Spleen (tissue), 7 donors: ENCODE measurements around the gene IL36RN.

Source experiments
- POLR2A ChIP-seq, 3 donors: fragments of 450-650 bp; IDR thresholded peaks; one replicate each; pipeline ENCODE4 v1.5.1; 2017; ENCODE audit warnings: antibody characterized with exemption in 3 of 3, mild to moderate bottlenecking in 1 of 3
- POLR2AphosphoS5 ChIP-seq, 3 donors: sonication (generic); formaldehyde crosslinking; IDR thresholded peaks; one replicate each; pipeline ENCODE4 v1.5.1; 2017; ENCODE audit warnings: antibody characterized with exemption in 3 of 3
- TF ChIP-seq, protein P1 (sequence below), 11 experiments: fragments of 200-600 bp in 7 of 11; fragments of 450-650 bp in 4 of 11; sonication (generic) in 4 of 11; IDR thresholded peaks in 8 of 11; conservative IDR thresholded peaks in 3 of 11; 1 replicate in 7 of 11; 2 replicates in 4 of 11; pipeline versions ENCODE4 v1.4.0 to v1.8.0; 2016 to 2021; ENCODE audit warnings: antibody characterized with exemption in 11 of 11, inconsistent platforms in 4 of 11, mild to moderate bottlenecking in 1 of 11
- donor health status: DM: no; HTN: no; CAD: no; lungs with moderate emphysema.
- donor health status: DM: no; HTN: no; CAD: no.
- donor health status: DM: no; HTN: no; CAD: no.

DNA sequence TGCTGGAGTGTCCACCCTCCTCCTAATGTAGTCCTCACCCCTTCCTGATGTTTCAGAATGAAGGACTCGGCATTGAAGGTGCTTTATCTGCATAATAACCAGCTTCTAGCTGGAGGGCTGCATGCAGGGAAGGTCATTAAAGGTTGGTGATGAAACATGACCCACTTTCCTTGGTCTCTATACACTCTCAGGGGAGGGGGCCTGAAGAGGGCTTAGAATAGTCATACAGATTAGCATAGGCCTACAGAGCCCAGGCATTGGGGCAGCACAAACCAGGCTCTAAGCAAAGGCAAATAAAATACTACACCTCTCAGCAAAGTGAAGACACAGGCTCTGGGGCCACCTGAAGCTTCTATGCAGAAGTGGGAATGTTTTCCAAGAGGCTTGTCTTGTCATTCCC, 1.8 kb downstream of the IL36RN start:
- TF ChIP-seq POLR2AphosphoS5 (IDR thresholded peaks at IDR 0.05) (no peak), POLR2A (IDR thresholded peaks at IDR 0.05) (no peak)
- TF ChIP-seq, protein P1, sequence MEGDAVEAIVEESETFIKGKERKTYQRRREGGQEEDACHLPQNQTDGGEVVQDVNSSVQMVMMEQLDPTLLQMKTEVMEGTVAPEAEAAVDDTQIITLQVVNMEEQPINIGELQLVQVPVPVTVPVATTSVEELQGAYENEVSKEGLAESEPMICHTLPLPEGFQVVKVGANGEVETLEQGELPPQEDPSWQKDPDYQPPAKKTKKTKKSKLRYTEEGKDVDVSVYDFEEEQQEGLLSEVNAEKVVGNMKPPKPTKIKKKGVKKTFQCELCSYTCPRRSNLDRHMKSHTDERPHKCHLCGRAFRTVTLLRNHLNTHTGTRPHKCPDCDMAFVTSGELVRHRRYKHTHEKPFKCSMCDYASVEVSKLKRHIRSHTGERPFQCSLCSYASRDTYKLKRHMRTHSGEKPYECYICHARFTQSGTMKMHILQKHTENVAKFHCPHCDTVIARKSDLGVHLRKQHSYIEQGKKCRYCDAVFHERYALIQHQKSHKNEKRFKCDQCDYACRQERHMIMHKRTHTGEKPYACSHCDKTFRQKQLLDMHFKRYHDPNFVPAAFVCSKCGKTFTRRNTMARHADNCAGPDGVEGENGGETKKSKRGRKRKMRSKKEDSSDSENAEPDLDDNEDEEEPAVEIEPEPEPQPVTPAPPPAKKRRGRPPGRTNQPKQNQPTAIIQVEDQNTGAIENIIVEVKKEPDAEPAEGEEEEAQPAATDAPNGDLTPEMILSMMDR (IDR thresholded peaks at IDR 0.05 in 8 of 11, conservative IDR thresholded peaks at IDR 0.05 in 3 of 11), result no peak
